GM21515 (cell line): ENCODE results near the gene SUGCT.
"Not testable (repeated sequence)": the region's sequence is repeated elsewhere in the genome, so short reads cannot be mapped to it uniquely, and the experiment has no call there.

Source experiments
- ATAC-seq: cut with Tn5 transposase; IDR thresholded peaks from one replicate; pipeline ENCODE4 v1.9.1; 2021; ENCODE audit not compliant: unreplicated experiment

The SUGCT gene

DNA sequence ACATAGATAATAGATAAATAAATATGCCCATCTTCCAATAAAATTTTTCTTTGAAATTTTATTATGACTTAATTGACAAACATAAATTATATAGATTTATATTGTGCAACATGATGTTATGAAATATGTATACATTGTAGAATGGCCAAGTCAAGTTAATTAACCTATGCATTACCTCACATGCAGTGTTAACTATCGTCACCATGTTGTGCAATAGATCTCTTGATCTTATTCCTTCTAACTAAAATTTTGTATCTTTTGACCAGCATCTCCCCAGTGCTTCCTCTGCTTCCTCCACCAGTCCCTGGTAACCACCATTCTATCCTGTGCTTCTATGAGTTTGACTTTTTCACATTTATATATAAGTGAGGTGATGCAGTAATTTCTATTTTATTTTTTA lies 259.6 kb downstream of the SUGCT start:
- no peak for ATAC-seq

GRCh38 chr7:40400525-40400924 lies 265.7 kb downstream of the SUGCT start:
- no peak for ATAC-seq

DNA sequence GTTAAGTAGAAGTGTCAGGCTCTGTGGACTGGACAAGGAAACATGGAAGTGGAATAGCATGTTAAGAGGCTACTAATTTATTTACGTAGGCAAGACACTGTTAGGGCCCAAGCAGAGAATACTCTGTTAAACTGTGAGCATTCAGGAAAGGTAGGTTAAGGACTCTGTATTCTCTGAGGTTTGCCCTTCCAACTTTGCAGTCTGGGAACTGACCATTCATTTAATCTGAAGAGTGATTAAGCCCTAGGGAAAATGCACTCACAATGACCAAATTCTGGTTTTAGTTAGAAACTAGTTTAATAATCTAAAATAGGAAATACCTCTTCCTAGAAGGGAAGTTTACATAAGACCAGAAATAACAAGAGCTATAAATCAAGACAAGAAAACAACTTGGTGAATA lies 266.6 kb downstream of the SUGCT start:
- no peak for ATAC-seq

DNA sequence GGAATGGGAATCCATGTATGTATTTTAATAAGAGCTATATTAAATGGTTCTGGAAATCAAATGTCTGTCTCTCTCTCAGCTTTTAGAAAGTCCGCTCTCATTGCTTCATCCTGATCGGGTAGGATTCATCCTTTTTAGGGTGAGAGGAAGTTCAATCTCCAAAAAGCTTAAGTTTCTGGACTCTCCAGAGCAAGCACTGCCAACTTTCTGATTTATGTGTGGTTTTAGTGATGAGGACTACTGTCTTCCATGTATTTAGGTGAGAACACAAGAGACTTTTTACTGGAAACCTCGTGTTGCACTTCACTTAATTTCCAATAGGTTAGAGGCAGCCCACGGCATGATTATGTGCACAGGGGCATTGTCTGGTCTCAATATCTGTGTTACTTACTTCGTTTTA lies 267.9 kb downstream of the SUGCT start:
- no peak for ATAC-seq

- ATAC-seq: no peak
Observed at GRCh38 chr7:40403703-40404476, 269.1 kb downstream of the SUGCT start.

DNA sequence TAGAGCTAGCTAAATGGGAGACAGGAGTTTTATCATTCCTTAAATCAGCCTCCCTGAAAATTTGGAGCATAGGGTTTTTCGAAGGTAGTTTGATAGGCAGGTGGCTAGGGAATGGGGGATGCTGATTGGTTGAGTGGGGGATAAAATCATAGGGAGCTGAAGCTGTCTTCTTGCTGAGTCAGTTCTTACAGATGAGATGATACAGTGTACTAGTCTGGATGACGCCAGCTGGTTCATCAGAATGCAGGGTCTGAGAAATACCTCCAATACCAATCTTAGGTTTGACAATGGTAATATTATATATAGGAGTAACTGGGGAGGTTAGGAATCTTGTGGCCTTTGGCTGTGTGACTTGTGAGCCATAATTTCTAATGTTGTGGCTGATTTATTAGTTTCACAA lies 271.2 kb downstream of the SUGCT start:
- ATAC-seq: no peak

DNA sequence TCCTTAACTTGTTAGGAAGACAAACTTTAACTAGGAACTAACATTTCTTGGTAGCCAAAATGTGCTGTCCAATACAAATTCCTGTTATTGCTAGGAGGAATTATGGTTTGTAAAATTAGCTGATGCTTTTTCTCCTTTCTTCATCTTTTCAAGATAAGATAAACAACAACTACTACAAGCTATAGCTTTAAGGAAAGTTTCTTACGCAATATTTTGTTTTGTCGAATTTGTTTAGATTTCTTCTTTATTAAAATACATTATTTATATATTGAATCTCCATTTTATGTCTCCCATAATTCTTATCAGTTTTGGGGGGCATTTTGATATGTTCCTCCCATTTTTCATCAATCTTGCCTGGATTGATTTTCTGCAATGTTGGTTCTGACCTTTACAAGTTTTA lies 277.5 kb downstream of the SUGCT start:
- no peak for ATAC-seq

- not testable (repeated sequence) for ATAC-seq
Observed at GRCh38 chr7:40414704-40415103, 279.9 kb downstream of the SUGCT start.

DNA sequence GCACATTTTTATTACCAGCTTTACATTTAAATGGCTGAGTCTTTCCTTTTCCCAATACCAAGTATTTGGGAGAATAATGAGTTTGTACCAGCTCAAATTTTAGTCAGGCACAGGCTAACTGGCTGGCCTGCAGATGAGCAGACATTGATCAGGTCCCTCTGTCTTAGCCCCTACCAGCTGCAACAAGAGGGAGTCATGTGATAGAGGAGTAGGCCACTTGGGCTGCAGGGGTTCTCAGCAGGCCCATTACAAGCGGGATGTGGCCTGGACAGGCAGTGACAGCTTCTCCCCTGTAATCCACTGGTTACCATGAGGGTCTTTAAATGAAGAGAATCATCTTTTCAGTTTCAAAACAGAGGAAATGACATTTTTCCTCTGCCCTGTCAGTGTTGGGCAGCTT lies 283.6 kb downstream of the SUGCT start:
- no peak for ATAC-seq

- no peak for ATAC-seq
Observed at GRCh38 chr7:40418983-40419382, 284.2 kb downstream of the SUGCT start.

DNA sequence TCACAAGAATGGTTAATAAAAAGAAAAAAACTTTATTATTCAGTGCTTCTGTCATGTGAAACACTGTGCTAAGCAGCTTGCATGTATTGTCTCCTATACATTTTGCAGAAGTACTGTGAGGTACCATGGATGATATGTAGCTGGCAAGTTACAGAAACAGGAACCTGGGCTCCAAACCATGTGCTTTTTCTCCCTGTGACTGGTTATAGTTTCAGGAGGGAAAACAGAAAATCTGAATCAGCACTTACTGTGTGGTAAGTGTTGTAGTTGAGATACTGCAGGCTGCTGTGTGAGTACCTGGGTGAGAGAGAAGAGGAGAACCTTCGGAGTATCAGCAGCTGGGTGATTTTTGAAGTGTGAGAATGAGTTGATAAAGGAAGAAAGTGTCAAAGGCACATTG lies 285.0 kb downstream of the SUGCT start:
- ATAC-seq: no peak

- no peak for ATAC-seq
Observed at GRCh38 chr7:40421433-40421832, 286.6 kb downstream of the SUGCT start.

GRCh38 chr7:40425696-40426095 lies 290.9 kb downstream of the SUGCT start:
- ATAC-seq: no peak

DNA sequence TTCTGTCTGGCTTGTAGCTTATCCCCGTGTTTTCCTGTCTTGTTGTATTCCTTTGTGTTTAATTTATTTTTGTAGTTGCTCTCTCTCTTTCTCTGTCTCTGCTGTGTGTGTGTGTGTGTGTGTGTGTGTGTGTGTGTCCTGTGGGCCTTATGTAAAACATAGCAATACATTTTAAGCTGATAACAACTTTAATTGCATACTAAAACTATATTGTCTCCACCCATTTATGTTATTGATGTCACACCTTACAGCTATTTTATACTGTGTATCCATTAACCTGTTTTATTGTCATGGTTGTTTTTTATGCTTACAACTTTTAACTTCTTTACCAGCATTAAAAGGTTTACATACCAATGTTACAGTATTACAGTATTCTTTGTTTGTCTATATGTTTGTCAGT lies 293.6 kb downstream of the SUGCT start:
- ATAC-seq: no peak

- no peak for ATAC-seq
Observed at GRCh38 chr7:40429826-40430225, 295.0 kb downstream of the SUGCT start.

GRCh38 chr7:40432046-40432445 lies 297.2 kb downstream of the SUGCT start:
- ATAC-seq: no peak

DNA sequence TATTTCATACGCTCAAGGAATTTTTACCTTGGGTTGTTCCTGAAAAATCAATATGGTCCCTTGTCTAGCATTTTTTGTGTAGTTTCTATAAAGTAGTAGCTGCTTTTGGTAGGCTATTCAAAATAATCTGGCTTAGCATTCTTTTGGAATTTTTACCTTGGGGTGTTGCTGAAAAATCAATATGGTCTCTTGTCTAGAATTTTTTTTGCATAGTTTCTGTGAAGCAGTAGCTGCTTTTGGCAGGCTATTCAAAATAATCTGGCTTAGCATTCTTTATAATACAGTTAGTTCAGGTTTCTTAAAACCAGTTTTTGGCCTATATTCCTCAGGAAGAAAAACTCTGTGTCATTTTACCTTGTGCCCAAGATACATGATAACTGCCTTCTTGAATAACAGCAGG lies 301.9 kb downstream of the SUGCT start:
- no peak for ATAC-seq

DNA sequence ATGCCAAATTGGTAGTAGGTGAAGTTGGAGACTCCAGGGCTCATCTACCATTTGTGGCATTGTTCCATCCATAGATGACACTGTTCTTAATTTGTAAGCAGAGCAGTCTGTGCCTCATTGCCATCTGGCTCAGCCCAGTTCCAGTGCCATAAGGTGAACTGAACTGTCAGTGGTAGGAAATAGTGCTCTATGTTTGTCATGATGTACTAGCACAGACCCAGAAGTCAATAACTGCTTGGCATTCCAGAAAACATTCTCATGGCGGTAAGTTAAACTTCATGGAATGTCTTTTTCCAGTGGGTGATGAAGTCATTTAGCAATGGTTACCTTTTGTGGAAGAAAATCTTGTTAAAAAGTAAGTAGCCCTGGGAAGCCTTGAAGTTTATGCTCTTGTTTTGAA lies 302.7 kb downstream of the SUGCT start:
- ATAC-seq: no peak

- no peak for ATAC-seq
Observed at GRCh38 chr7:40437936-40438634, 303.3 kb downstream of the SUGCT start.

DNA sequence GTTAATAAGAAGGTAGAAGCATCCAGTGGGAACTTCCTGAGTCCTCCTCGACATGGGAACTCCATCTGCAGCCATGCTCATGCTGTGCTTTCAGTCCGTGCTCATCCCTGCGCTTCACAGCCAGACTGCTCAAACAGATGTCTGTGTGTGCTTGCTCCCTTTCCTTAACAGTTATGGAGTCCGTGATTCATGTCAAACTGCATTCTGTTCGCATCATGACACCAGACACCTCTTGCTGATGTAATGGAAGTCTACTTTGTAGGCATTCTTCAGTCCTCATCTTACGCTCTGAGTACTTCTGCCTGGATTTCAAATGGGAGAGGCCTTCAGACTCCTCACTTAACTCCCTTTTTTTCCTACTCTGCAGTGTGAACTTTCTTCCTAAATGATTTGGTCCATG lies 304.9 kb downstream of the SUGCT start:
- ATAC-seq: no peak

- ATAC-seq: no peak
Observed at GRCh38 chr7:40447345-40447744, 312.5 kb downstream of the SUGCT start.

DNA sequence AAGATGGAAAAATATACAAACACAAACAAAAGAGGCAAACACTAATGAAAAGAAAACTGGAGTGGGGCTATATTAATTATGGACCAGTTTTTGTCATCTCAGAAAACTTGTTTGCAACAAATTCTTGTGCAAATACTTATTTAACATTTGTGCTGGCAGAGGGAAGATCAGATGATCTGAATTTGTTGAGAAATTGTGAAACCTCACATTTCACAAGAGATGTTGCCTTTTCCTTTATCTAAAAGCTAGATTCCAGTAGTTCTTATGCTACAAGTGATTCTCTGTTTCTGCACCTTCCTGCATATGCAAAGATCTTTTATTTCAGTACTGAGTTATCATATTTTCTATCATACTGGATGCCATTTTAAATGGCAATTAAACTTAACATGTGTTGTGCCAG lies 320.7 kb downstream of the SUGCT start:
- no peak for ATAC-seq
